Stimulated activated CD4-positive, alpha-beta T cell treated with anti-CD3 and anti-CD28 coated beads, Interleukin-2, amount 100 ng/mL, for 48 hours (primary cell): ENCODE results near the gene KIAA1958.

ENCODE experiments used
- DNase-seq, 2 donors: peaks; one replicate each; pipeline ENCODE4 v3.0.0-alpha.2; 2020

KIAA1958 gene

GRCh38 chr9:112615584-112616266 lies 129.1 kb downstream of the KIAA1958 start:
- no peak for DNase-seq

- DNase-seq, result no peak
Observed at GRCh38 chr9:112617371-112617770, 130.7 kb downstream of the KIAA1958 start.

GRCh38 chr9:112618385-112619009 lies 131.9 kb downstream of the KIAA1958 start:
- DNase-seq, result no peak

- DNase-seq, result no peak
Observed at GRCh38 chr9:112620388-112620787, 133.8 kb downstream of the KIAA1958 start.

- DNase-seq, result no peak
Observed at GRCh38 chr9:112621018-112621655, 134.5 kb downstream of the KIAA1958 start.

DNA sequence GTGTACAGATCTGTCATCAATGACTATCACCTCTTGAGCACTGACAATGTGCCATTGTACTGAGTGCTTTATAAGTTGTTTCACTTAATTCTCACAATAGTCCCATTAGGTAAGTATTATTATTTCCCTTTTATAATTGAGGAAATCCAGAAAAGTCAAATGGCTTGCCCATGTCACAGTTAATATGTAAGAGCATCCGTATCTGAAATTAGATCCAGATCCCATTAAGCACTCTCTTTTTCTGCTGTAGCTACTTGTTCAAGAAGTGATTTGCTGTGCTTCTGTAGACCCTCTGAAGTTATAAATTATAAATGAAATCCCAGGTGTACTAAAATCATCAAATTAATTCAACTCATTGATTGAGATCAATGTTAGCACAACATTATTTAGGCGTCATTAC lies 136.6 kb downstream of the KIAA1958 start:
- no peak for DNase-seq

GRCh38 chr9:112624711-112625707 lies 138.4 kb downstream of the KIAA1958 start:
- no peak for DNase-seq

DNA sequence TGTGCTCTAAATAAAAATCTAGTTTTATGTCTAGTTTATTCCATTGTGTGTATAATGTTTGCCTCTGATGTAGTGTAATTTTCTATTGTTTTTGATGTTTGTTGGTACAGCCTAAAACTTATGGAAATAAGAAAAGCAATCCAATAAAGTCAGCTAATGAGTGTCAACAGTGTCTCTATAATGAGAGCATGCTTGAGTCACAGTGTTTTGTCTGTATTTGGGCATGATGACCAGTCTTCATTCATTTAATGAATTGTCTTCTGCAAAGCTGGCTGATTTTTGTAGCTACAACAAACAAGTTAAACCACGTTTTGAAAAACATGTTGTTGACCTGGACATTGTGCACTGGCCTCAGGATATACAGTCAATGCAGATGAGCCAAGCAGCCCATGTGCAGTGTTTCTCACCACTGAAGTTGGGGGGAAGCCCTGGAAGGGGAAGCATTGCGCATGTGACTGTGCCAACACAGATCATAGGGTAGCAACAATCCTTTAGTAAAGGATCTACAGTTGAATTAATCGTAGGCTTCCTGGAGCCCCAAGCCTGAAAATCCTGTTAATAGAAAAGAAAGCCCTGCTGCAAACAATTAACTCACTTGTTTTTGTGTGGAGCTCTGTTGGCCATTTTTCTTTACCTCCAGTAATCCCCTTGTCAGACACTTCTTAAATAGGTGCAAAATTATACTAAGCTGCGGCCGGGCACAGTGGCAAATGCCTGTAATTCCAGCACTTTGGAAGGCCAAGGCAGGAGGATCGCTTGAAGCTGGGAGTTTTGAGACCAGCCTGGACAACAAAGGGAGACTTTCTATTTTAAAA lies 143.3 kb downstream of the KIAA1958 start:
- no peak for DNase-seq

GRCh38 chr9:112631313-112632070 lies 144.9 kb downstream of the KIAA1958 start:
- no peak for DNase-seq

DNA sequence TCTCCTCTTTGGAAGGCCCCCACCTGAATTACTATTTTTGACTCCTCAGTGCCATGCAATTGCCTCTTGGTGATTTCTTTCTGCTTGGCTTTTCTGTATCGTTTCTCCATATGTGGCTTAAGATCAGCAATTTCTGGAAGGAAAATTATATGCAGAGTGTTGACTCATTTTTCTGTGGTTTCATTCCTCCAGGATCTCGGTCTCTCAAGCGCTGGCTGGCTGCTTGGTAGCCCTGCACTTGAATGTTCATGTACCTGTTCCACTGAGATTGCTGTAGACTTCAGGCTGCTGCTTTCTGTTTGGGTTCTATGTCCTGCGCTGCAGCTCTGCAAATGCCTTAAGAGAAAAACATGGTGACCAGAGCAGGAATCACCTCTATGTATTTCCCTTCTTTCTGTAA lies 153.7 kb downstream of the KIAA1958 start:
- no peak for DNase-seq

DNA sequence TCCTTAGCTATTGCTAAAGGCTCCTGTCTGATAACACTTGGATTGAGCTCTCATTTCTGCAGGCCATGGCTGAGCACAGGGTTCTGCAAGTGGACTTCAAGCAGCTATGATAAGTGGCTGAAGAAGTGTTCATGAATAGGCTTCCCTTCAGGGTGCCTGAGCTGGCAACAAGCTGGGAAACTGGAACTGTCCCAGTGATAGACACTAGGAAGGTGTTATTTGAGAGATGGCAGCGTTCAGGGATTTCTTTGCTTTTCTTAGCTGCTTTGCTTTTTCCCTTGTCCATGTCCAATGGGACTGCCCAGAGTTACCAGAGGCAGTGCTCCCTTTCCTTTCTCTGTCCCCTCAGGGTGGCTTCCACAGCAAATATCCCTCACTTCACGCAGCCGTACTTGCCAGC lies 155.5 kb downstream of the KIAA1958 start:
- no peak for DNase-seq

DNA sequence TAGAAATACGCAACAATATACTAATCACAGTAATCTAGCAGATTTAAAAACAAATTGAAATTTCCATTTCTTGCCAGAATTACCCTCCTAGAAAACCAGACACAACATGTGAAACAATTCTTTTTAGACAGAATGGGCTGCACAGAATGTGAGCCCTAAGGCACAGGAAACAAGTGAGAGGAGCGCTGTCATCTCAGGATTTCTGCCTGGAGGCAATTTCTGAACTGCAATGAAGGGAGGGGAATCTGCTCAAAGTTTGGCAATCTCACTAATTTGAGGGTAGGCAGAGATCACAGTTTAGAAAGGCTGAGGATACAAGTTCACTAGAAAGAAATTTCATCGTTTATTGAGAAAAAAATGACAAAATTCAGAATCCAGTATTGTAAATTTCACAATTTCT lies 161.0 kb downstream of the KIAA1958 start:
- DNase-seq, result no peak

DNA sequence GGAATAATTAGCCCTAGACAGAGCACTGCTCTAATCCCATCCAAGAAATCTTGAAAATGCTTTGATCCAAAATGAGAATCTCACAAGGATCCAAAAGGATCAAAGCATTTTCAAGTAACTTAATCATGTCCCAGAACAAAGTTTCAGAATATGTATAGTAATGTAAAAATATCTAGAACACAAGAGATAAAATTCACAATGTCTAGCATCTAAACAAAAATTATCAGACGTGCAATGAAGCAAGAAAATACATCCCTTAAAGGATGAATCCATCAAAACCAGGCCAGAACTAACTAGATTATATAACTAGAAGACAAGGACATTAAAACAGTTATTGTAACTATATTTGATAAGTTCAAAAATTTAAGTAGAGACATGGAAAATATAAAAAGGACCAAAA lies 162.0 kb downstream of the KIAA1958 start:
- DNase-seq, result no peak

GRCh38 chr9:112654282-112654681 lies 167.7 kb downstream of the KIAA1958 start:
- DNase-seq, result no peak

GRCh38 chr9:112655668-112656067 lies 169.0 kb downstream of the KIAA1958 start:
- no peak for DNase-seq

DNA sequence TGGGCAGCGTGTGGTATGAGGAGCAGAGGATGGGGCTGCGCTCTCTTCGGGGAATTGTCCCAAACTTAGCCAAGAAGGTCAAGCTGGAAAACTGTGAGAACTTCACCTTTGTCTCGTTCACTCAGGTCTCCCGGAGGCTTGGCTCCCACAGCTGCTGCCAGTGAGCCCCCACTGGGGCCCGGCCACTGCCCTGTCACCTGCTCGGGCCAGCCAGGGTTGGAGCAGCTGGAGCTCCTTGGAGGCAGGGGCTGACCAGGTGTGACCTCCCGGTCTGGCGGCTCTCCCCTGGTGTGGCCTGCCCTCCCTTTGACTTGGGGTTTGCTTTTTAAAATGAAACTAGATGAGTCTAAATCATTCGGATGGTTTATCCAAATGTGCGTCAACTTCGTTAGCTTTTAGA lies 173.3 kb downstream of the KIAA1958 start:
- DNase-seq, result no peak

- no peak for DNase-seq
Observed at GRCh38 chr9:112663681-112664080, 177.1 kb downstream of the KIAA1958 start.

- no peak for DNase-seq
Observed at GRCh38 chr9:112664531-112664930, 177.9 kb downstream of the KIAA1958 start.

- DNase-seq, result no peak
Observed at GRCh38 chr9:112665347-112665746, 178.7 kb downstream of the KIAA1958 start.

- DNase-seq, result no peak
Observed at GRCh38 chr9:112669326-112669725, 182.7 kb downstream of the KIAA1958 start.

- DNase-seq, result no peak
Observed at GRCh38 chr9:112670991-112671625, 184.5 kb downstream of the KIAA1958 start.
